Measurements from ENCODE around the gene TERF2IP.

DNA sequence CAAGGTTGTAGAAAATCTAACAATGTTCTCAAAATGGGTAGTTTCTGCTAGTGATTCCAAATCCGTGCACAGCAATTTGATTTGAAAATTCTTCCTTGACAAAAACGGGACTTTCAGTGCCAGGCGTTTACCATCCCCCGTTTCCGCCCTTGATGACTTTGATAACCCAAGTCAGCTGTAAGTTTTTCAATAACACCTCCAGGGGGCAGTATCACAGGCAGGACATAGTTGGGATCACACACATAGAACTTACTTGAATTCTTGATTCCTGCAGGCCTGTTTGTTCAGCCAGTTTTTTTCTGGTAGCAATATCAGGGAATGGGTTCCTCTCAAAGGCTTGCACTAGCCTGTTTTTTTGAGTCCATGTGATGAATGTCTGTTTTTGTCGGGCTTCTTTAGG, 48.1 kb downstream of the TERF2IP start:
- TF ChIP-seq CTCF (conservative IDR thresholded peaks at IDR 0.05) (peak; percentile 43), ZFX (IDR thresholded peaks at IDR 0.05) (no peak)
